HCT116 (cell line): ENCODE data around the gene ZFX. TPM values are rescaled to one million over a fixed set of nuclear protein-coding genes. Genes with fewer than 3 reads are reported as not detected.

Experiments
- ATAC-seq: fragments of 200-7000 bp; cut with Tn5 transposase; 2 replicates; pipeline ENCODE4 v1.9.1; 2020; ENCODE audit warnings: mild to moderate bottlenecking, moderate library complexity
- BruUV-seq: library from RNA; stranded (reverse); fragments of 400-500 nt; replicated peaks from 2 replicates; lab custom pipeline; 2021; lab: Mats Ljungman, UMichigan
- CTCF ChIA-PET: fragments of 300-600 bp; sonication (Branson Sonifier 250); formaldehyde crosslinking; loops from one replicate; lab custom pipeline; 2021; ENCODE audit warnings: antibody characterized with exemption; lab: Charles Lee
- POLR2A ChIA-PET: fragments of 300-600, 350-600 bp; sonication (Branson Sonifier 250); formaldehyde crosslinking; loops from one replicate; lab custom pipeline; 2021; ENCODE audit warnings: antibody characterized with exemption; lab: Charles Lee
- RAD21 ChIA-PET, 2 experiments: fragments of 300-600 bp; sonication (Branson Sonifier 250); formaldehyde crosslinking; loops; one replicate each; lab custom pipeline; 2023; ENCODE audit warnings: low total read pairs in 2 of 2; ENCODE audit not compliant: uncharacterized antibody in 2 of 2, unreplicated experiment in 2 of 2, low non-redundant PET in 1 of 2; lab: Charles Lee
- DNase-seq: peaks from one replicate; pipeline ENCODE4 v3.0.0-alpha.2; 2010; ENCODE audit warnings: low read depth, low spot score
- H2AFZ ChIP-seq: fragments of 200-600 bp; shearing (Covaris generic), sonication (generic); 2 replicates; pipeline ENCODE4 v1.6.1; 2017; ENCODE audit warnings: low read depth, mixed run types, mixed read lengths, antibody characterized with exemption, low read length; ENCODE audit not compliant: poor library complexity, severe bottlenecking
- H3K27ac ChIP-seq: 2 replicates; pipeline ENCODE4 v1.5.1; 2012; ENCODE audit warnings: low read depth, low read length
- H3K27me3 ChIP-seq: fragments of 200-600 bp; sonication (generic); 2 replicates; pipeline ENCODE4 v1.6.1; 2016; ENCODE audit warnings: mixed run types, low read length, mixed read lengths; ENCODE audit not compliant: insufficient read depth
- H3K36me3 ChIP-seq, 2 experiments: fragments of 200-500 bp in 1 of 2; fragments of 200-600 bp in 1 of 2; sonication (Bioruptor generic) in 1 of 2; sonication (generic) in 1 of 2; 2 replicates each; pipeline versions ENCODE4 v1.5.1 to v1.6.1; 2014 to 2016; ENCODE audit warnings: low read length in 2 of 2, inconsistent platforms in 1 of 2, mixed read lengths in 1 of 2, mixed run types in 1 of 2; ENCODE audit not compliant: insufficient read depth in 2 of 2, control insufficient read depth in 1 of 2
- H3K4me1 ChIP-seq, 2 experiments: fragments of 200-600 bp in 1 of 2; sonication (generic) in 1 of 2; 2 replicates each; pipeline versions ENCODE4 v1.5.1 to v1.6.1; 2012 to 2017; ENCODE audit warnings: low read length in 2 of 2, inconsistent platforms in 1 of 2, mild to moderate bottlenecking in 1 of 2, mixed read lengths in 1 of 2, mixed run types in 1 of 2, moderate library complexity in 1 of 2; ENCODE audit not compliant: insufficient read depth in 2 of 2, control insufficient read depth in 1 of 2
- H3K4me2 ChIP-seq: fragments of 200-600 bp; sonication (generic); 2 replicates; pipeline ENCODE4 v1.6.1; 2017; ENCODE audit warnings: mixed run types, low read length, mixed read lengths
- H3K4me3 ChIP-seq, 2 experiments: fragments of 200-600 bp in 1 of 2; sonication (generic) in 1 of 2; replicated peaks in 1 of 2; 2 replicates each; pipeline ENCODE4 v1.5.1; 2011 to 2016; ENCODE audit warnings: low read length in 2 of 2, control low read depth in 1 of 2, low read depth in 1 of 2, mild to moderate bottlenecking in 1 of 2, mixed read lengths in 1 of 2, mixed run types in 1 of 2
- H3K79me2 ChIP-seq: fragments of 200-600 bp; sonication (generic); 2 replicates; pipeline ENCODE4 v1.6.1; 2017; ENCODE audit warnings: mild to moderate bottlenecking, mixed run types, low read length, moderate library complexity, mixed read lengths; ENCODE audit not compliant: insufficient read depth
- H3K9ac ChIP-seq: fragments of 200-600 bp; sonication (generic); 2 replicates; pipeline ENCODE4 v1.6.1; 2016; ENCODE audit warnings: low read length, mixed read lengths
- H3K9me2 ChIP-seq: fragments of 200-600 bp; sonication (generic), shearing (Covaris generic); 2 replicates; pipeline ENCODE4 v1.6.1; 2017; ENCODE audit warnings: mixed run types, mild to moderate bottlenecking, moderate library complexity; ENCODE audit not compliant: insufficient read depth
- H3K9me3 ChIP-seq, 2 experiments: fragments of 200-500 bp in 1 of 2; fragments of 200-600 bp in 1 of 2; sonication (Bioruptor generic) in 1 of 2; sonication (generic) in 1 of 2; 2 replicates each; pipeline ENCODE4 v1.6.1; 2014 to 2017; ENCODE audit warnings: low read length in 2 of 2, mixed read lengths in 2 of 2, inconsistent platforms in 1 of 2, low read depth in 1 of 2, mild to moderate bottlenecking in 1 of 2, mixed run types in 1 of 2, moderate library complexity in 1 of 2; ENCODE audit not compliant: control insufficient read depth in 1 of 2, insufficient read depth in 1 of 2
- H4K20me1 ChIP-seq: fragments of 200-600 bp; sonication (generic), shearing (Covaris generic); 2 replicates; pipeline ENCODE4 v1.6.1; 2017; ENCODE audit warnings: mixed run types, mild to moderate bottlenecking, moderate library complexity; ENCODE audit not compliant: insufficient read depth
- CBX3 ChIP-seq: IDR thresholded peaks from 2 replicates; pipeline ENCODE4 v1.6.1; 2012; ENCODE audit warnings: low read depth
- CTCF ChIP-seq, 3 experiments: fragments of 200-600 bp in 1 of 3; sonication (generic) in 1 of 3; IDR thresholded peaks in 2 of 3; conservative IDR thresholded peaks in 1 of 3; 2 replicates each; pipeline ENCODE4 v1.5.1; 2012 to 2017; ENCODE audit warnings: low read depth in 2 of 3, low read length in 2 of 3, antibody characterized with exemption in 1 of 3, borderline replicate concordance in 1 of 3, control low read depth in 1 of 3, mild to moderate bottlenecking in 1 of 3, mixed read lengths in 1 of 3, mixed run types in 1 of 3, moderate library complexity in 1 of 3; ENCODE audit not compliant: insufficient read depth in 1 of 3
- EGR1 ChIP-seq: IDR thresholded peaks from 2 replicates; pipeline ENCODE4 v1.6.1; 2012; ENCODE audit warnings: low read depth
- ELF1 ChIP-seq: IDR thresholded peaks from 2 replicates; pipeline ENCODE4 v1.6.1; 2012; ENCODE audit warnings: low read depth, borderline replicate concordance
- JUND ChIP-seq: IDR thresholded peaks from 2 replicates; pipeline ENCODE4 v1.6.1; 2012
- MAX ChIP-seq: IDR thresholded peaks from 2 replicates; pipeline ENCODE4 v1.6.1; 2012
- POLR2A ChIP-seq: IDR thresholded peaks from 2 replicates; pipeline ENCODE4 v1.7.0; 2011; ENCODE audit warnings: borderline replicate concordance; ENCODE audit not compliant: insufficient read depth, insufficient read length; ENCODE audit errors: extremely low read depth
- RAD21 ChIP-seq: IDR thresholded peaks from 2 replicates; pipeline ENCODE4 v1.6.1; 2012; ENCODE audit warnings: low read depth, mild to moderate bottlenecking
- SP1 ChIP-seq: IDR thresholded peaks from 2 replicates; pipeline ENCODE4 v1.6.1; 2012; ENCODE audit warnings: low read depth
- YY1 ChIP-seq: IDR thresholded peaks from 2 replicates; pipeline ENCODE4 v1.6.1; 2011; ENCODE audit warnings: low read length, low read depth, moderate library complexity, mild to moderate bottlenecking; ENCODE audit not compliant: insufficient replicate concordance; ENCODE audit errors: extremely low read depth
- ZFX ChIP-seq: fragments of 450-650 bp; IDR thresholded peaks from 2 replicates; pipeline ENCODE4 v1.6.1; 2017
- intact Hi-C: fragments of 100-400 bp; cut with micrococcal nuclease; formaldehyde crosslinking; loops from 2 replicates; pipeline ENCODE4 v1.10.0; 2022
- total RNA-seq: library from RNA; stranded (reverse); gene quantifications from one replicate; pipeline ENCODE4 v1.2.1, GENCODE V29; 2021; ENCODE audit not compliant: unreplicated experiment
- TF ChIP-seq, protein P1 (sequence below): IDR thresholded peaks from 2 replicates; pipeline ENCODE4 v1.6.1; 2012; ENCODE audit warnings: low read depth
- TF ChIP-seq, protein P2 (sequence below): IDR thresholded peaks from 2 replicates; pipeline ENCODE4 v1.6.1; 2011; ENCODE audit warnings: mild to moderate bottlenecking, low read length, moderate library complexity; ENCODE audit not compliant: insufficient replicate concordance; ENCODE audit errors: extremely low read depth

ZFX gene
- total RNA-seq, 1 experiment from 2014 or later, result 28.1 TPM

- CTCF ChIA-PET, result no interaction called here
- Histone ChIP-seq H3K79me2 (0 out of 2 replicates have a peak, but pooled peaks cover 4% of the 10 kb centered on the region), H3K4me2 (no peak overlapping the region)
- intact Hi-C loops, result no loop called here
- no TSS peak for BruUV-seq
- TF ChIP-seq, protein P1, sequence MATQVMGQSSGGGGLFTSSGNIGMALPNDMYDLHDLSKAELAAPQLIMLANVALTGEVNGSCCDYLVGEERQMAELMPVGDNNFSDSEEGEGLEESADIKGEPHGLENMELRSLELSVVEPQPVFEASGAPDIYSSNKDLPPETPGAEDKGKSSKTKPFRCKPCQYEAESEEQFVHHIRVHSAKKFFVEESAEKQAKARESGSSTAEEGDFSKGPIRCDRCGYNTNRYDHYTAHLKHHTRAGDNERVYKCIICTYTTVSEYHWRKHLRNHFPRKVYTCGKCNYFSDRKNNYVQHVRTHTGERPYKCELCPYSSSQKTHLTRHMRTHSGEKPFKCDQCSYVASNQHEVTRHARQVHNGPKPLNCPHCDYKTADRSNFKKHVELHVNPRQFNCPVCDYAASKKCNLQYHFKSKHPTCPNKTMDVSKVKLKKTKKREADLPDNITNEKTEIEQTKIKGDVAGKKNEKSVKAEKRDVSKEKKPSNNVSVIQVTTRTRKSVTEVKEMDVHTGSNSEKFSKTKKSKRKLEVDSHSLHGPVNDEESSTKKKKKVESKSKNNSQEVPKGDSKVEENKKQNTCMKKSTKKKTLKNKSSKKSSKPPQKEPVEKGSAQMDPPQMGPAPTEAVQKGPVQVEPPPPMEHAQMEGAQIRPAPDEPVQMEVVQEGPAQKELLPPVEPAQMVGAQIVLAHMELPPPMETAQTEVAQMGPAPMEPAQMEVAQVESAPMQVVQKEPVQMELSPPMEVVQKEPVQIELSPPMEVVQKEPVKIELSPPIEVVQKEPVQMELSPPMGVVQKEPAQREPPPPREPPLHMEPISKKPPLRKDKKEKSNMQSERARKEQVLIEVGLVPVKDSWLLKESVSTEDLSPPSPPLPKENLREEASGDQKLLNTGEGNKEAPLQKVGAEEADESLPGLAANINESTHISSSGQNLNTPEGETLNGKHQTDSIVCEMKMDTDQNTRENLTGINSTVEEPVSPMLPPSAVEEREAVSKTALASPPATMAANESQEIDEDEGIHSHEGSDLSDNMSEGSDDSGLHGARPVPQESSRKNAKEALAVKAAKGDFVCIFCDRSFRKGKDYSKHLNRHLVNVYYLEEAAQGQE, result no peak
- TF ChIP-seq SP1 (no peak), CTCF (IDR thresholded peaks at IDR 0.05 in 2 of 3, conservative IDR thresholded peaks at IDR 0.05 in 1 of 3; ENCODE audit: borderline replicate concordance in 1 of 3, insufficient read depth in 1 of 3, low read depth in 2 of 3, low read length in 2 of 3) (no peak), EGR1 (no peak), MAX (no peak), ELF1 (no peak), YY1 (no peak), CBX3 (no peak), ZFX (no peak), POLR2A (no peak), JUND (no peak), RAD21 (no peak)
- TF ChIP-seq, protein P2, sequence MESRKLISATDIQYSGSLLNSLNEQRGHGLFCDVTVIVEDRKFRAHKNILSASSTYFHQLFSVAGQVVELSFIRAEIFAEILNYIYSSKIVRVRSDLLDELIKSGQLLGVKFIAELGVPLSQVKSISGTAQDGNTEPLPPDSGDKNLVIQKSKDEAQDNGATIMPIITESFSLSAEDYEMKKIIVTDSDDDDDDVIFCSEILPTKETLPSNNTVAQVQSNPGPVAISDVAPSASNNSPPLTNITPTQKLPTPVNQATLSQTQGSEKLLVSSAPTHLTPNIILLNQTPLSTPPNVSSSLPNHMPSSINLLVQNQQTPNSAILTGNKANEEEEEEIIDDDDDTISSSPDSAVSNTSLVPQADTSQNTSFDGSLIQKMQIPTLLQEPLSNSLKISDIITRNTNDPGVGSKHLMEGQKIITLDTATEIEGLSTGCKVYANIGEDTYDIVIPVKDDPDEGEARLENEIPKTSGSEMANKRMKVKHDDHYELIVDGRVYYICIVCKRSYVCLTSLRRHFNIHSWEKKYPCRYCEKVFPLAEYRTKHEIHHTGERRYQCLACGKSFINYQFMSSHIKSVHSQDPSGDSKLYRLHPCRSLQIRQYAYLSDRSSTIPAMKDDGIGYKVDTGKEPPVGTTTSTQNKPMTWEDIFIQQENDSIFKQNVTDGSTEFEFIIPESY, result no peak
- TF ChIP-seq, all 23 proteins: peak for 0
- Histone ChIP-seq H4K20me1 (no peaks in the 10 kb centered on the region), H3K9ac (no peak overlapping the region), H3K27me3 (no peaks in the 10 kb centered on the region), H2AFZ (no peak overlapping the region), H3K27ac (no peak overlapping the region), H3K9me2 (no peaks in the 10 kb centered on the region), H3K36me3 (no peaks in the 10 kb centered on the region), H3K4me1 (peaks cover 28 to 36% of the 10 kb centered on the region in 2 experiments), H3K4me3 (no peak overlapping the region), H3K9me3 (no peaks in the 10 kb centered on the region)
- DNase-seq (no peak), ATAC-seq (no peak)
- POLR2A ChIA-PET, result no interaction called here
- RAD21 ChIA-PET, result no interaction called here
Measured at GRCh38 chrX:24144528-24144927, 5.0 kb upstream of the ZFX start.
